GM12874 (cell line): ENCODE measurements around the gene MEP1B.

Source experiments
- CTCF ChIP-seq: IDR thresholded peaks from 2 replicates; pipeline ENCODE4 v1.5.1; 2011; ENCODE audit warnings: low read depth, mild to moderate bottlenecking, control low read depth, low read length, moderate library complexity; ENCODE audit not compliant: insufficient read depth

The MEP1B gene

GRCh38 chr18:32216390-32216789 lies 26.6 kb downstream of the MEP1B start:
- no peak for TF ChIP-seq CTCF

- TF ChIP-seq CTCF, result no peak
Observed at GRCh38 chr18:32219431-32220018, 29.7 kb downstream of the MEP1B start.

- no peak for TF ChIP-seq CTCF
Observed at GRCh38 chr18:32237049-32237448, 47.2 kb downstream of the MEP1B start.

- TF ChIP-seq CTCF, result no peak
Observed at GRCh38 chr18:32238635-32239268, 48.9 kb downstream of the MEP1B start.

GRCh38 chr18:32242395-32242794 lies 52.6 kb downstream of the MEP1B start:
- TF ChIP-seq CTCF, result no peak

- TF ChIP-seq CTCF, result no peak
Observed at GRCh38 chr18:32243358-32243757, 53.5 kb downstream of the MEP1B start.

- no peak for TF ChIP-seq CTCF
Observed at GRCh38 chr18:32244881-32245280, 55.0 kb downstream of the MEP1B start.
